GM23338 (cell line): ENCODE data around the gene FOXB2. TPM values are rescaled to one million over a fixed set of nuclear protein-coding genes. Genes with fewer than 3 reads are reported as not detected.

Source experiments
- ATAC-seq: fragments of 200-7000 bp; cut with Tn5 transposase; 3 replicates; pipeline ENCODE4 v1.9.1; 2020
- DNase-seq: peaks from one replicate; pipeline ENCODE4 v3.0.0-alpha.2; 2015; ENCODE audit warnings: low spot score
- H2AFZ ChIP-seq: fragments of 200-600 bp; sonication (generic); 2 replicates; pipeline ENCODE4 v1.8.0; 2016; ENCODE audit warnings: antibody characterized with exemption, mild to moderate bottlenecking, moderate library complexity
- H3F3A ChIP-seq: fragments of 200-600 bp; sonication (generic); replicated peaks from 2 replicates; pipeline ENCODE4 v1.8.0; 2017; ENCODE audit warnings: antibody characterized with exemption, mixed run types, low read depth
- H3K27ac ChIP-seq: fragments of 200-600 bp; sonication (generic); 2 replicates; pipeline ENCODE4 v1.6.1; 2016; ENCODE audit warnings: low read depth
- H3K27me3 ChIP-seq: fragments of 200-600 bp; sonication (generic); 2 replicates; pipeline ENCODE4 v1.8.0; 2016; ENCODE audit warnings: mild to moderate bottlenecking, mixed run types, moderate library complexity; ENCODE audit not compliant: insufficient read depth
- H3K36me3 ChIP-seq: fragments of 200-600 bp; sonication (generic); 2 replicates; pipeline ENCODE4 v1.8.0; 2016; ENCODE audit warnings: mild to moderate bottlenecking; ENCODE audit not compliant: insufficient read depth
- H3K4me1 ChIP-seq: fragments of 200-600 bp; sonication (generic); 2 replicates; pipeline ENCODE4 v1.8.0; 2016; ENCODE audit warnings: mild to moderate bottlenecking, moderate library complexity; ENCODE audit not compliant: insufficient read depth
- H3K4me2 ChIP-seq: fragments of 200-600 bp; sonication (generic); 2 replicates; pipeline ENCODE4 v1.7.1; 2017; ENCODE audit warnings: mixed run types
- H3K4me3 ChIP-seq: fragments of 200-600 bp; sonication (generic); 2 replicates; pipeline ENCODE4 v1.6.1; 2016; ENCODE audit warnings: mixed run types
- H3K79me2 ChIP-seq: fragments of 200-600 bp; sonication (generic); replicated peaks from 2 replicates; pipeline ENCODE4 v1.8.0; 2017; ENCODE audit warnings: mild to moderate bottlenecking; ENCODE audit not compliant: insufficient read depth
- H3K9me2 ChIP-seq: fragments of 200-600 bp; sonication (generic); 2 replicates; pipeline ENCODE4 v1.8.0; 2017; ENCODE audit not compliant: insufficient read depth
- H4K20me1 ChIP-seq: fragments of 200-600 bp; sonication (generic); replicated peaks from 2 replicates; pipeline ENCODE4 v1.8.0; 2017; ENCODE audit warnings: mild to moderate bottlenecking; ENCODE audit not compliant: insufficient read depth
- H3K27ac Mint-ChIP-seq: 2 replicates; pipeline ENCODE4 v1.8.0; 2020; ENCODE audit warnings: inconsistent platforms, mild to moderate bottlenecking, moderate library complexity, mixed read lengths
- H3K27me3 Mint-ChIP-seq: 3 replicates; pipeline ENCODE4 v1.8.0; 2022; ENCODE audit warnings: low read depth, mild to moderate bottlenecking, moderate library complexity, mixed read lengths, inconsistent platforms; ENCODE audit not compliant: insufficient read depth, poor library complexity
- H3K36me3 Mint-ChIP-seq: 3 replicates; pipeline ENCODE4 v1.8.0; 2021; ENCODE audit warnings: low read depth, mild to moderate bottlenecking, inconsistent platforms, moderate library complexity, mixed read lengths
- H3K4me1 Mint-ChIP-seq: 3 replicates; pipeline ENCODE4 v1.8.0; 2020; ENCODE audit warnings: mild to moderate bottlenecking, inconsistent platforms, mixed read lengths
- H3K4me3 Mint-ChIP-seq: 3 replicates; pipeline ENCODE4 v1.8.0; 2021; ENCODE audit warnings: moderate library complexity, mild to moderate bottlenecking, inconsistent platforms, mixed read lengths
- H3K9me3 Mint-ChIP-seq: 3 replicates; pipeline ENCODE4 v1.8.0; 2020; ENCODE audit warnings: moderate library complexity, mild to moderate bottlenecking, inconsistent platforms, mixed read lengths
- CREB1 ChIP-seq: fragments of 250-450 bp; sonication (Bioruptor Pico); IDR thresholded peaks from 2 replicates; pipeline ENCODE4 v1.5.0; 2020; ENCODE audit warnings: low read depth, mild to moderate bottlenecking, moderate library complexity
- EZH2 ChIP-seq: fragments of 200-600 bp; sonication (generic); IDR thresholded peaks from one replicate; pipeline ENCODE4 v1.8.0; 2017; ENCODE audit warnings: antibody characterized with exemption, mild to moderate bottlenecking, low read depth; ENCODE audit not compliant: unreplicated experiment
- NANOG ChIP-seq: IDR thresholded peaks from 2 replicates; pipeline ENCODE4 v1.6.1; 2016; ENCODE audit warnings: antibody characterized with exemption, borderline replicate concordance
- POLR2AphosphoS5 ChIP-seq: IDR thresholded peaks from 2 replicates; pipeline ENCODE4 v1.6.1; 2016; ENCODE audit warnings: antibody characterized with exemption, low read depth
- ZNF331 ChIP-seq: fragments of 250-450 bp; sonication (Bioruptor Pico); IDR thresholded peaks from 2 replicates; pipeline ENCODE4 v1.5.0; 2020; ENCODE audit warnings: low read depth, mild to moderate bottlenecking, moderate library complexity
- polyA plus RNA-seq: library from polyadenylated mRNA; unstranded; fragments of >200 nt; fragmentation: Nextera tagmentation; extraction: Ambion mirVana; gene quantifications from 2 replicates; pipeline ENCODE4 v1.2.1, GENCODE V29; 2016
- total RNA-seq: library from RNA; depleted of rRNA; stranded (reverse); fragments of >200 nt; shearing (Covaris generic); gene quantifications from 2 replicates; pipeline ENCODE4 v1.2.3, GENCODE V29; 2014
- TF ChIP-seq, protein P1 (sequence below), 2 experiments: fragments of 200-600 bp in 1 of 2; sonication (generic) in 1 of 2; conservative IDR thresholded peaks; 2 replicates each; pipeline versions ENCODE4 v1.5.1 to v1.6.1; 2016 to 2017; ENCODE audit warnings: antibody characterized with exemption in 2 of 2, low read depth in 2 of 2, mild to moderate bottlenecking in 2 of 2, moderate library complexity in 1 of 2

The FOXB2 gene
- total and polyA plus RNA-seq, 2 experiments from 2014 or later: not detected

DNA sequence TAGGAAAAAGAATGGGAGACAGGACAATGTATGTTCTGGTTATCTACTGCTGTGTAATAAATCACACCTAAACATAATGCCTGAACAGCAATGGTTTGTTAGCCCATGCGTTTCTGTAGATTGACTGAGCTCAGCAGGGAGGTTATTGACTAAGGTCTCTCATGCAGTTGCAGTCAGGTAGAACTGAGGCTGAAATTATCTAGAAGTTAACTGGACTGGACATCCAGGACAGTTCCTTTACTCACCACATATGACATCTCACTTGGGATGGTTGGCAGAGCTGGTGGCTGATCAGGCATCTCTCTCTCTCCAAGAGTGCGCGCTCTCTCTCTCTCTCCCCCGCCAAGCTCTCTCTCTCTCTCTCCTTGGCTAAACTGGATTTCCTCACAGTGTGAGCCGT, 8.9 kb upstream of the FOXB2 start:
- Mint-ChIP-seq H3K36me3 (no peaks in the 10 kb centered on the region), H3K9me3 (no peaks in the 10 kb centered on the region; the same call in 2 of the 3 replicates)
- no peak for ATAC-seq

DNA sequence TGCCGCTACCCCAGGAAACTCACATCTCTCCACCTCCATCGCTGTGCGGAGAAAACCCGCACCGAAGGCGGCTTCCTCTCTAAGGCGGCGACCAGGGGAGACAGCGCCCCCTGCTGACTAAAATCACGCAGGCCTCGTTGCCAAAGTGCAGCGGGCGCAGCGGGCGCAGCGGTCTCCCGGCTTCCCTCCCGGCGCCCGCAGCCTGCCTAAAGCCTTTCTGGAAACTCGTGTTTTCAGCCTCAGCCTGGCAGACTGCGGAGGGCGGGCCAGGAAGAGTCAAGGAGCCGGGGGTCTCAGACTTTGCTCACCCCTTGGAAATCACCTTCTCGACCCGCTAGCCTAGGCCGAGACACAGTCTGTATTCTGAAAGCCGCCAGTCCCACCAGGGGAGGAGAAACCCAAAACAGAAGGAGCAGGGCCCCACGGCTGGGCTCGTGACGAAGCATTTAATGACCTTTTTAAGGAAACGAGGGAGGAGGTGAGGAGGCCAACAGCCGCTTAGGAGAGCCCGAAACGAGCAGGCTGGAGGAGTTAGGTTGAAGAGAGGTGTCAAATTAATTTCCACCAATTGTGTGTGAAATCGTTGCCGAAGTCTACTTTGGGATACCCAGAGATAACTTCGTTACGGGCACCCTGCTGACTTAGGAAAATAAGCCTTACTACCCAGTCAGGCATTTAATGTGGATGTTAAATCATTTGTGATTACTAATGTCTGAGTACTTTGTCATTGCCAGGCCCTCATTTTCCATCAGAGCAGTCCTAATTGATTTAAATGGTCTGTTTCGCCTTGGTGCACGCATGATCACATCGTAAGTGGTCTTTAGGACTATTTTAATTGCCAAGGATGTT, 7.3 kb upstream of the FOXB2 start:
- peak overlapping the region; percentile 80 for H3K4me3 Mint-ChIP-seq
- TF ChIP-seq, protein P1, sequence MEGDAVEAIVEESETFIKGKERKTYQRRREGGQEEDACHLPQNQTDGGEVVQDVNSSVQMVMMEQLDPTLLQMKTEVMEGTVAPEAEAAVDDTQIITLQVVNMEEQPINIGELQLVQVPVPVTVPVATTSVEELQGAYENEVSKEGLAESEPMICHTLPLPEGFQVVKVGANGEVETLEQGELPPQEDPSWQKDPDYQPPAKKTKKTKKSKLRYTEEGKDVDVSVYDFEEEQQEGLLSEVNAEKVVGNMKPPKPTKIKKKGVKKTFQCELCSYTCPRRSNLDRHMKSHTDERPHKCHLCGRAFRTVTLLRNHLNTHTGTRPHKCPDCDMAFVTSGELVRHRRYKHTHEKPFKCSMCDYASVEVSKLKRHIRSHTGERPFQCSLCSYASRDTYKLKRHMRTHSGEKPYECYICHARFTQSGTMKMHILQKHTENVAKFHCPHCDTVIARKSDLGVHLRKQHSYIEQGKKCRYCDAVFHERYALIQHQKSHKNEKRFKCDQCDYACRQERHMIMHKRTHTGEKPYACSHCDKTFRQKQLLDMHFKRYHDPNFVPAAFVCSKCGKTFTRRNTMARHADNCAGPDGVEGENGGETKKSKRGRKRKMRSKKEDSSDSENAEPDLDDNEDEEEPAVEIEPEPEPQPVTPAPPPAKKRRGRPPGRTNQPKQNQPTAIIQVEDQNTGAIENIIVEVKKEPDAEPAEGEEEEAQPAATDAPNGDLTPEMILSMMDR (conservative IDR thresholded peaks at IDR 0.05; ENCODE audit: low read depth in 2 of 2): peak; percentile 78 to 95
- TF ChIP-seq ZNF331 (no peak), NANOG (no peak), CREB1 (CRISPR knock-in tag) (peak; percentile 49; the same call in 1 of the 2 replicates), EZH2 (peak; percentile 59), POLR2AphosphoS5 (no peak)
- Histone ChIP-seq H2AFZ (peak overlapping the region; percentile 75), H3K4me1 (peaks cover 52% of the 10 kb centered on the region), H3F3A (peaks cover 27% of the 10 kb centered on the region), H3K27me3 (peaks cover 80% of the 10 kb centered on the region), H3K4me2 (peak overlapping the region; percentile 81), H4K20me1 (no peaks in the 10 kb centered on the region; the same call in 1 of the 2 replicates), H3K79me2 (no peaks in the 10 kb centered on the region), H3K9me2 (no peaks in the 10 kb centered on the region), H3K36me3 (no peaks in the 10 kb centered on the region), H3K27ac (no peak overlapping the region), H3K4me3 (peak overlapping the region; percentile 63)
- no peaks in the 10 kb centered on the region for H3K36me3 Mint-ChIP-seq
- H3K4me1 Mint-ChIP-seq: peaks cover 48% of the 10 kb centered on the region
- DNase-seq (peak; percentile 92), ATAC-seq (peak; percentile 51)
- H3K27ac Mint-ChIP-seq: peak overlapping the region; percentile 84; the same call in 1 of the 2 replicates
- H3K9me3 Mint-ChIP-seq: no peaks in the 10 kb centered on the region; the same call in 2 of the 3 replicates
- H3K27me3 Mint-ChIP-seq: peaks cover 71% of the 10 kb centered on the region

More for the DNA sequence above, 8.9 kb upstream of the FOXB2 start:
- Histone ChIP-seq H3K4me2 (no peak overlapping the region), H3K36me3 (no peaks in the 10 kb centered on the region), H3K27ac (no peak overlapping the region), H2AFZ (no peak overlapping the region), H3F3A (peaks cover 14% of the 10 kb centered on the region), H3K79me2 (no peaks in the 10 kb centered on the region), H3K9me2 (no peaks in the 10 kb centered on the region), H3K27me3 (peaks cover 63% of the 10 kb centered on the region), H3K4me1 (peaks cover 37% of the 10 kb centered on the region), H3K4me3 (no peak overlapping the region), H4K20me1 (no peaks in the 10 kb centered on the region; the same call in 1 of the 2 replicates)
- TF ChIP-seq ZNF331: no peak
- TF ChIP-seq, protein P1 (conservative IDR thresholded peaks at IDR 0.05; ENCODE audit: low read depth in 2 of 2): no peak
- TF ChIP-seq NANOG: no peak
- Mint-ChIP-seq H3K27ac (no peak overlapping the region), H3K4me3 (no peak overlapping the region), H3K27me3 (peaks cover 55% of the 10 kb centered on the region), H3K4me1 (peaks cover 36% of the 10 kb centered on the region)
- DNase-seq: no peak
